Suprapubic skin (tissue), 4 donors: ENCODE data around the gene USP31.

Experiments used
- CTCF ChIP-seq, 2 donors: fragments of 200-600 bp in 1 of 2; fragments of 450-650 bp in 1 of 2; sonication (generic) in 1 of 2; IDR thresholded peaks; one replicate each; pipeline ENCODE4 v1.5.1; 2016 to 2019; ENCODE audit warnings: antibody characterized with exemption in 2 of 2, mild to moderate bottlenecking in 1 of 2, moderate library complexity in 1 of 2
- POLR2A ChIP-seq, 2 donors: fragments of 450-650 bp; IDR thresholded peaks; one replicate each; pipeline ENCODE4 v1.6.1; 2017; ENCODE audit warnings: antibody characterized with exemption in 2 of 2, mild to moderate bottlenecking in 2 of 2, moderate library complexity in 2 of 2
- POLR2AphosphoS5 ChIP-seq, 3 donors: sonication (generic); formaldehyde crosslinking; IDR thresholded peaks; one replicate each; pipeline ENCODE4 v1.6.1; 2017; ENCODE audit warnings: antibody characterized with exemption in 3 of 3

- TF ChIP-seq POLR2A (IDR thresholded peaks at IDR 0.05) (no peak), POLR2AphosphoS5 (IDR thresholded peaks at IDR 0.05) (no peak), CTCF (IDR thresholded peaks at IDR 0.05) (no peak)
Measured at GRCh38 chr16:23124315-23124714, 24.9 kb downstream of the USP31 start.
